GM10266 (cell line): ENCODE data around the gene KCNC1.

Experiments used
- DNase-seq: peaks from one replicate; pipeline ENCODE4 v3.0.0; 2012; ENCODE audit errors: extremely low spot score
- TF ChIP-seq, protein P1 (sequence below): IDR thresholded peaks from 2 replicates; pipeline ENCODE4 v1.5.1; 2012; ENCODE audit warnings: mild to moderate bottlenecking, low read depth; ENCODE audit not compliant: control insufficient read depth, insufficient read depth; ENCODE audit errors: missing control alignments

The KCNC1 gene

DNA sequence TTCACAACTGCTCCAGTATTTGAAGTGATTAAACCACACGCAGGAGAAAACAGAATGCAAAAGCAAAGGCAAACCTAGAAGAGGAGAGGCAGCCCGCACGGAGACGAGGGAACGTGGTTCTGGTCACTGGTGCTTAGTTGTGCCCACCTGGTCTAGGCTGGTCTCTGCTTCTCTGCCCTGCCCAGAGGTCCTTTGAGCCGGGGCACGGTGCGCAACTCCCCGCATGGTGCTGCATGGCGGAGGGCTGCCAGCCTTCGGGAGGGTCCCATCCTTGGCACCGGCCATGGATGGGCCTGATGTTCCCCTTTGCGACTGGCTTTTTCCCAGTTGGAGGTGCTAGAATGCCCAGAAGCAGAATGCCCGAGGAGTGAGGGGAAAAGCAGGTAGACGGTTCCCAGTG is 46.1 kb downstream of the KCNC1 start:
- DNase-seq, result no peak
- TF ChIP-seq, protein P1, sequence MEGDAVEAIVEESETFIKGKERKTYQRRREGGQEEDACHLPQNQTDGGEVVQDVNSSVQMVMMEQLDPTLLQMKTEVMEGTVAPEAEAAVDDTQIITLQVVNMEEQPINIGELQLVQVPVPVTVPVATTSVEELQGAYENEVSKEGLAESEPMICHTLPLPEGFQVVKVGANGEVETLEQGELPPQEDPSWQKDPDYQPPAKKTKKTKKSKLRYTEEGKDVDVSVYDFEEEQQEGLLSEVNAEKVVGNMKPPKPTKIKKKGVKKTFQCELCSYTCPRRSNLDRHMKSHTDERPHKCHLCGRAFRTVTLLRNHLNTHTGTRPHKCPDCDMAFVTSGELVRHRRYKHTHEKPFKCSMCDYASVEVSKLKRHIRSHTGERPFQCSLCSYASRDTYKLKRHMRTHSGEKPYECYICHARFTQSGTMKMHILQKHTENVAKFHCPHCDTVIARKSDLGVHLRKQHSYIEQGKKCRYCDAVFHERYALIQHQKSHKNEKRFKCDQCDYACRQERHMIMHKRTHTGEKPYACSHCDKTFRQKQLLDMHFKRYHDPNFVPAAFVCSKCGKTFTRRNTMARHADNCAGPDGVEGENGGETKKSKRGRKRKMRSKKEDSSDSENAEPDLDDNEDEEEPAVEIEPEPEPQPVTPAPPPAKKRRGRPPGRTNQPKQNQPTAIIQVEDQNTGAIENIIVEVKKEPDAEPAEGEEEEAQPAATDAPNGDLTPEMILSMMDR, result no peak

DNA sequence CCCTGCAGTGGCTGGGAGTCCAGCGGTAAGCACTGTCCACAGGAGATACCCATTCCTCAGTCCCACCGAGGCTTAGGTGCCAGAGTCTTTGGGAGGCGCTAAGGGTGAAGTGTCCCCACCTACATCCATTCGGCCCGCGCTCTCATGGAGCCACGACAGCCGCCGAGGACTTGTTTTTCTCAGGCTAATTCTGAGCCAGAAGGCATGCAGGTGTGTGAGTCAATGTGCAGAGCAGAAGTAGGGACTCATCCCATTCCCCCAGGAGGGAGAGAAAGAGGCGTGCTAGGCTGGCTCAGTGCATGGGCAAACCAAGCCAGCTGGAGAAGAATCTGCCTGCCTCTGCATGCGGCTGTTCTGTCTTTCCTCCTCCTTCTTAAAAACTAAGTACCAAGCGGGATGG is 46.6 kb downstream of the KCNC1 start:
- DNase-seq, result no peak
- TF ChIP-seq, protein P1, result no peak

DNA sequence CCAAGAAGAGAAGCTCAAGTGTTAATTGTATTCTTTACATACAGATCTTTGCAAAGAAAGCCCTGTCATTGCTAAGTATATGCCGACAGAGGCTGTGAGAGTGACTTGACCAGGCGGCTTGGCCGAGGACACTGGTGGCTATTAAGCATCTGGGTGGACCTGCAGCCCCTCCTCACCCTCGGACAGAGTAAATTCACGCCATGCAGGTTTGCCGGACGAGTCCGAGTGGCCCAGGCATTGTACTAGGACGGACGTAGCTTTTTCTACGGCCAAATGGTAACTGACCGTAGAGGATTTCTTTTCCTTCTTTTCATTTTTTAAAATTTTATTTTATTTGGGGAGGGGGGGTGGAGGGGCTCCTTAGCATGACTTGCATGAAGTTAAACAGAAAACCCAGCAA is 47.0 kb downstream of the KCNC1 start:
- TF ChIP-seq, protein P1, result no peak
- DNase-seq, result no peak

DNA sequence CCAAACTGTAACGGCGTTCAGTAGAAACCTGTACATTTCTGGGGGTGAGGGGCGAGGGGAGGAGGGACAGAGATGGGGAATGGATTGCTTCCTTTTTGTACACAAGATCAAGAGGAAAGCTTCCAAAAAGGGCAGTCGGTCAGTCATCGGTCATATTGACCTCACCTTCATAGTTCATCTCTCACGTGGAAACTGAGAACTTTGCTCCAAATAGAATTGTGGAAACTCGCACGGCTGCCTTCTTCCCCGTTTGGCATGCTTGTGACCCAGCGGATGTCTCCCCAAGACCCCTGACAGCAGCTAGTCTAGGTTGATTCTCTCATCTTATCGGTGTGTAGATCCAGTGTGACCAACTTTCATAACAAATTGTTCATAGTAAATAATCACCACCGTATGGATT is 47.6 kb downstream of the KCNC1 start:
- TF ChIP-seq, protein P1, result no peak
- no peak for DNase-seq

DNA sequence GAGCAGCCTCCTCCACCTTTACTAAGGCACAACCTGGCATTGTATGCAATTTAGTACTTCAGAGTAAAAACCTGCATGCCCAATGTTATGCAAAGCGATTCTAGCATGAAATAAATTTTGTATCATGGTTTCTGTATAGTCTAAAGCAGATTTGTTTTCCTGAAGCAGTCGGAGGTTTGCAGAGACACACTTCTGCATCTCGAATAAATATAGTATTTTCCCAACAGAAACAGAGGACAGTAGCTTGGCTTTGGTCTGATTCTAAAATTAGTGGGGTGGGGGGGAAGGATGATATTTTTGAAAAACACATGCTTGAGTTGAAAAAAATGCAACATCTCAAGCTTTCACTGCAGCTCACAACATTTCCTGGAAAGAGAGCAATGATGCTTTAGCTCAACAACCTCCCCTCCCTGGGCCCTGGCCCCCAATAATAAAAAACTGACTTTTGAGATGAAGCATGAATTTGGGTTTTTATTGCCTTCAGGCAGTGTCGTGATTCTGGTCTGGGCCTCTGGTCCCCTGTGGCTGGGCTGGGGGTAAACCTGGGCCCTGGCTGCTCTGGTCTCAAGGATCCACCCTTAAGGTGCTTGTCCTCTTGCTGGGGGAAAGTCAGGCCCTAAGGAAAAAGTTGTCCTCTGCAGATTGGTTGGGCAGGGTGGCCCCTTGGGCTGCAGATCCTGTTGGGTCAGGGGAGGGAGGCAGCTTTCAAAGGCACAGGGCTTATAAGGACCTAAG is 48.2 kb downstream of the KCNC1 start:
- no peak for DNase-seq
- TF ChIP-seq, protein P1, result no peak

DNA sequence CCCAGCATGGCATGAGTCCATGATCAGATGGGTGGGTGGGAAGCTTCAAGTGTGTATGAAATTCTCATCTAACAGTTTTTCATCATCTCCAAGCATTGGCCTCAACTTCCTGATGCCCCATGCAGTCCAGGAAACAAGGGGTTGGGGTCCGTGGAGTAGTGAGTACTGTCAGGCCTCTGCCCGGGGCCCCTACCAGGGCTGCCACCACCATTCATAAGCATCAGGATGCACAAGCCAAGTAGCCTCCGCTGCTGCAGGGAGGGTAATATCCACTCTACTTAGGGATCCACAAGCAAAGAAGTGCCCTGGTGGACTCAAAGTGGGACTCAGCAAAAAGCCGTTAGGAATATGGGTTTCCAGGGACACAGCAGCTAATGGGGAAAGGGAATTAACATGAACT is 49.3 kb downstream of the KCNC1 start:
- TF ChIP-seq, protein P1, result no peak
- no peak for DNase-seq

DNA sequence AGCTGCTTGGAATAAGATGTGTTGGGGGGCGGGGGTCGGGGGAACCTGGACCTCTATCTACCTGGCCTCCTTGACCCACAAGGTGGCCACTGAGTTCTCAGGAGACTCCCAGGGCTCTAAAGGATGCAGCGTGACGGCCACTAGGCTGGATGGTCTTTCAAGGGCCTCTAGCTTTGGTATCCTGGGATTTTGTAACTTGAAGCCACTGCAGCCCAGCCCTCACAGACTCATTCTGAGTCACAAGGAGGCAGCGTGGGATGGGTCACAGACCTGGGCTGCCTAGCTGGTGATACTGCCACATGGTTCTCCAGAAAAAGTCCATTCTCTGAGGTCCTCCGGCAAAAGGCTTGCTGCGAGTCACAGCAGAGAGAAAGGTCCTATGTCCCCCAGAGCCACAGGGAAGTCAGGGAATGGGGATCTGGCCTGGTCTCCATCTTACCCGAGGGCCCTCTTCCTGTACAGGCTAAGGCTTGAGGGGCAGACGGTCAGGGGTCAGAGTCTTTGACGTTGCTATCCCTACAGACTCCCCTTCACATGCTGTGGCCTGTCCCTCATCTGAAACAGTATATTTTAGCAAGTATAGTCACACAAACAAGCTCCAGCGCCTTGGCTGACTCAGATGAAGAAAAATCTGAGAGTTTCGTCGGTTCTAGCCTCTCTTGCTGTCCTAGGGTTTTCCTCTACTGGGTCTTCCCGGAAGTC is 52.4 kb downstream of the KCNC1 start:
- DNase-seq, result no peak
- TF ChIP-seq, protein P1, result no peak
